Measurements from ENCODE around the gene PNLDC1. TPM values are rescaled to one million over a fixed set of nuclear protein-coding genes. Genes with fewer than 3 reads are reported as not detected.

Gene PNLDC1
- total and polyA plus RNA-seq, 9 donors, result 0.20 to 1.2 (median 0.54) TPM; not detected in 3

GRCh38 chr6:159778131-159778530 is 21.9 kb upstream of the PNLDC1 start:
- H3K36me3 ChIP-seq, result no peaks in the 10 kb centered on the region
- H3K9me3 ChIP-seq, result no peaks in the 10 kb centered on the region
- no peaks in the 10 kb centered on the region for H3K27me3 ChIP-seq
- intact Hi-C loops (cut with DNase I), result no loop called here
- 26 to 47% (median 29%) methylated on average over 1 of the region's 1 CpG for WGBS, 3 donors
- no peak overlapping the region for H3K27ac ChIP-seq
- no peak overlapping the region for H3K4me3 ChIP-seq
- H3K4me1 ChIP-seq (ENCODE audit: insufficient read depth), result peaks cover 1% of the 10 kb centered on the region
- no peak for TF ChIP-seq CTCF (IDR thresholded peaks at IDR 0.05)
- no peak for TF ChIP-seq POLR2A (IDR thresholded peaks at IDR 0.05)
- TF ChIP-seq EP300 (IDR thresholded peaks at IDR 0.05), result no peak
- DNase-seq, result no peak

GRCh38 chr6:159778542-159779103 is 21.5 kb upstream of the PNLDC1 start:
- no peaks in the 10 kb centered on the region for H3K9me3 ChIP-seq
- TF ChIP-seq CTCF (IDR thresholded peaks at IDR 0.05), result no peak
- no peak for TF ChIP-seq POLR2A (IDR thresholded peaks at IDR 0.05)
- no peak for TF ChIP-seq EP300 (IDR thresholded peaks at IDR 0.05)
- H3K36me3 ChIP-seq, result no peaks in the 10 kb centered on the region
- no peak for DNase-seq
- intact Hi-C loops (cut with DNase I), result no loop called here
- no peak overlapping the region for H3K27ac ChIP-seq
- H3K4me1 ChIP-seq (ENCODE audit: insufficient read depth), result peaks cover 1% of the 10 kb centered on the region
- no peaks in the 10 kb centered on the region for H3K27me3 ChIP-seq
- WGBS, 3 donors, result 47 to 54% (median 48%) methylated on average over 3 of the region's 3 CpGs
- no peak overlapping the region for H3K4me3 ChIP-seq

GRCh38 chr6:159788276-159788675 is 11.8 kb upstream of the PNLDC1 start:
- peaks cover 11% of the 10 kb centered on the region for H3K4me1 ChIP-seq (ENCODE audit: insufficient read depth)

GRCh38 chr6:159788753-159789376 is 11.2 kb upstream of the PNLDC1 start:
- H3K9me3 ChIP-seq, result no peaks in the 10 kb centered on the region
- TF ChIP-seq CTCF (IDR thresholded peaks at IDR 0.05) (no peak), POLR2A (IDR thresholded peaks at IDR 0.05) (no peak), EP300 (IDR thresholded peaks at IDR 0.05) (no peak)
- intact Hi-C loops (cut with DNase I), result loop anchor here in 2 of 4 donors (2.0 to 5.0 kb wide), 3 partner anchors 26 to 97 kb away; partner anchors contain the start of genes SOD2 (in 2 of the 2) and ACAT2 (in 1 of the 2)
- DNase-seq, result peak in 3 of 5 donors; percentile 23 to 46 (median 31)
- peak overlapping the region; percentile 62 for H3K4me3 ChIP-seq
- peak overlapping the region; percentile 89 to 95 for H3K27ac ChIP-seq
- no peaks in the 10 kb centered on the region for H3K36me3 ChIP-seq
- H3K27me3 ChIP-seq, result no peaks in the 10 kb centered on the region
- peaks cover 11% of the 10 kb centered on the region for H3K4me1 ChIP-seq (ENCODE audit: insufficient read depth)
- 0% methylated on average over 60 of the region's 60 CpGs for WGBS, 3 donors

More at GRCh38 chr6:159788276-159788675, 11.8 kb upstream of the PNLDC1 start:
- no peak overlapping the region for H3K27ac ChIP-seq
- no peaks in the 10 kb centered on the region for H3K27me3 ChIP-seq
- H3K9me3 ChIP-seq, result no peaks in the 10 kb centered on the region
- intact Hi-C loops (cut with DNase I), result loop anchor here in 2 of 4 donors (2.0 to 5.0 kb wide), 3 partner anchors 25 to 96 kb away; partner anchors contain the start of genes SOD2 (in 2 of the 2) and ACAT2 (in 1 of the 2)
- TF ChIP-seq CTCF (IDR thresholded peaks at IDR 0.05), result no peak
- TF ChIP-seq POLR2A (IDR thresholded peaks at IDR 0.05), result no peak
- TF ChIP-seq EP300 (IDR thresholded peaks at IDR 0.05), result no peak
- H3K4me3 ChIP-seq, result peak overlapping the region; percentile 62
- WGBS, 3 donors, result 5 to 24% (median 9%) methylated on average over 15 of the region's 15 CpGs
- DNase-seq, result peak in 2 of 5 donors; percentile 27 to 39
- H3K36me3 ChIP-seq, result no peaks in the 10 kb centered on the region

All from ovary (tissue), 9 donors.